H1 (cell line): ENCODE measurements around the gene PAX7. TPM values are rescaled to one million over a fixed set of nuclear protein-coding genes. Genes with fewer than 3 reads are reported as not detected.

Source experiments
- CTCF ChIA-PET: fragments of 300-600 bp; sonication (Branson Sonifier 250); formaldehyde crosslinking; loops from one replicate; lab custom pipeline; 2021; ENCODE audit not compliant: partially characterized antibody; lab: Charles Lee
- POLR2A ChIA-PET: fragments of 300-600 bp; sonication (Branson Sonifier 250); formaldehyde crosslinking; loops from one replicate; lab custom pipeline; 2021; ENCODE audit warnings: inconsistent platforms; ENCODE audit not compliant: partially characterized antibody; lab: Charles Lee
- DNase-seq, 2 experiments: peaks; one replicate each; pipeline versions ENCODE4 v3.0.0 to v3.0.0-alpha.2; 2010 to 2022; ENCODE audit warnings: low spot score in 2 of 2, low read depth in 1 of 2, mixed read lengths in 1 of 2
- FAIRE-seq: peaks from 2 replicates; lab custom pipeline; 2011; peaks lifted over from hg19 to GRCh38; lab: Jason Lieb, UNC
- H2AFZ ChIP-seq: 2 replicates; pipeline ENCODE4 v1.8.1; 2012; ENCODE audit warnings: low read length, inconsistent platforms
- H2AK5ac ChIP-seq: 2 replicates; pipeline ENCODE4 v1.6.1; 2013; ENCODE audit warnings: low read depth, low read length
- H2BK120ac ChIP-seq: replicated peaks from 2 replicates; pipeline ENCODE3; 2013; ENCODE audit warnings: low read depth, low read length, inconsistent platforms
- H2BK12ac ChIP-seq: 2 replicates; pipeline ENCODE4 v1.6.1; 2013; ENCODE audit warnings: low read depth, low read length
- H2BK15ac ChIP-seq: 2 replicates; pipeline ENCODE4 v1.6.1; 2013; ENCODE audit warnings: low read length
- H2BK20ac ChIP-seq: 2 replicates; pipeline ENCODE4 v1.6.1; 2013; ENCODE audit warnings: low read length
- H2BK5ac ChIP-seq: 2 replicates; pipeline ENCODE4 v1.6.1; 2013; ENCODE audit warnings: low read depth, low read length
- H3K14ac ChIP-seq: 2 replicates; pipeline ENCODE4 v1.6.1; 2013; ENCODE audit warnings: inconsistent platforms; ENCODE audit not compliant: insufficient read length
- H3K18ac ChIP-seq: 2 replicates; pipeline ENCODE4 v1.6.1; 2013; ENCODE audit warnings: low read length; ENCODE audit errors: extremely low read depth
- H3K23ac ChIP-seq: 2 replicates; pipeline ENCODE4 v1.6.1; 2013; ENCODE audit warnings: inconsistent platforms; ENCODE audit not compliant: insufficient read length
- H3K23me2 ChIP-seq: 2 replicates; pipeline ENCODE4 v1.6.1; 2013; ENCODE audit warnings: low read depth, low read length
- H3K27ac ChIP-seq: 2 replicates; pipeline ENCODE4 v1.6.1; 2011; ENCODE audit warnings: low read depth, low read length, inconsistent platforms
- H3K27me3 ChIP-seq, 4 experiments: replicated peaks in 1 of 4; 1 replicate in 1 of 4; 2 replicates in 3 of 4; pipeline versions ENCODE4 v1.6.1 to v1.8.1; 2011 to 2013; ENCODE audit warnings: low read length in 3 of 4, mild to moderate bottlenecking in 3 of 4, inconsistent platforms in 2 of 4, mixed read lengths in 2 of 4, moderate library complexity in 1 of 4; ENCODE audit not compliant: control insufficient read depth in 3 of 4, insufficient read depth in 3 of 4; ENCODE audit errors: extremely low read depth in 1 of 4
- H3K36me3 ChIP-seq, 4 experiments: 2 replicates each; pipeline versions ENCODE4 v1.6.1 to v1.8.1; 2011 to 2013; ENCODE audit warnings: mild to moderate bottlenecking in 4 of 4, low read length in 3 of 4, moderate library complexity in 2 of 4, control low read depth in 1 of 4, inconsistent platforms in 1 of 4; ENCODE audit not compliant: insufficient read depth in 4 of 4, control insufficient read depth in 2 of 4
- H3K4ac ChIP-seq: replicated peaks from 2 replicates; pipeline ENCODE3; 2013; ENCODE audit warnings: low read length, low read depth, mixed read lengths, inconsistent platforms; ENCODE audit not compliant: insufficient read length
- H3K4me1 ChIP-seq, 4 experiments: replicated peaks in 1 of 4; 1 replicate in 1 of 4; 2 replicates in 3 of 4; pipeline versions ENCODE4 v1.6.1 to v1.8.1; 2011 to 2013; ENCODE audit warnings: low read length in 3 of 4, inconsistent platforms in 2 of 4, mixed read lengths in 1 of 4; ENCODE audit not compliant: insufficient read depth in 4 of 4, control insufficient read depth in 3 of 4
- H3K4me2 ChIP-seq, 2 experiments: 2 replicates each; pipeline versions ENCODE4 v1.6.1 to v1.8.1; 2011 to 2013; ENCODE audit warnings: low read depth in 2 of 2, low read length in 2 of 2, control low read depth in 1 of 2, inconsistent platforms in 1 of 2, mild to moderate bottlenecking in 1 of 2; ENCODE audit not compliant: insufficient read depth in 1 of 2
- H3K4me3 ChIP-seq, 4 experiments: fragments of 200-600, 300-600 bp in 1 of 4; sonication (generic), shearing (Covaris generic), sonication (Bioruptor Twin) in 1 of 4; 2 replicates each; pipeline versions ENCODE4 v1.5.1 to v1.8.1; 2011 to 2016; ENCODE audit warnings: low read length in 4 of 4, low read depth in 3 of 4, control low read depth in 2 of 4, inconsistent platforms in 2 of 4, mild to moderate bottlenecking in 2 of 4, mixed read lengths in 1 of 4, moderate library complexity in 1 of 4; ENCODE audit not compliant: insufficient read depth in 2 of 4; ENCODE audit errors: extremely low read depth in 1 of 4
- H3K56ac ChIP-seq: replicated peaks from 2 replicates; pipeline ENCODE3; 2013; ENCODE audit warnings: low read depth, mild to moderate bottlenecking, mixed read lengths, low read length, inconsistent platforms; ENCODE audit not compliant: insufficient read length
- H3K79me1 ChIP-seq: 2 replicates; pipeline ENCODE4 v1.6.1; 2013; ENCODE audit warnings: low read depth, low read length, control low read depth
- H3K79me2 ChIP-seq, 2 experiments: 2 replicates each; pipeline versions ENCODE4 v1.6.1 to v1.8.1; 2012 to 2013; ENCODE audit warnings: low read length in 2 of 2, mild to moderate bottlenecking in 2 of 2, inconsistent platforms in 1 of 2; ENCODE audit not compliant: insufficient read depth in 2 of 2, control insufficient read depth in 1 of 2
- H3K9ac ChIP-seq, 4 experiments: replicated peaks in 1 of 4; 1 replicate in 1 of 4; 2 replicates in 3 of 4; pipeline versions ENCODE4 v1.6.1 to v1.8.1; 2011 to 2013; ENCODE audit warnings: low read depth in 3 of 4, low read length in 3 of 4, control low read depth in 2 of 4, mild to moderate bottlenecking in 2 of 4, moderate library complexity in 2 of 4, inconsistent platforms in 1 of 4; ENCODE audit errors: extremely low read depth in 1 of 4
- H3K9me3 ChIP-seq, 2 experiments: 2 replicates each; pipeline versions ENCODE4 v1.6.1 to v1.8.1; 2012 to 2013; ENCODE audit warnings: mild to moderate bottlenecking in 2 of 2, moderate library complexity in 2 of 2, control low read depth in 1 of 2, inconsistent platforms in 1 of 2, low read depth in 1 of 2, low read length in 1 of 2, mixed read lengths in 1 of 2; ENCODE audit not compliant: insufficient read depth in 2 of 2
- H4K20me1 ChIP-seq, 2 experiments: replicated peaks in 1 of 2; 2 replicates each; pipeline versions ENCODE3 to v1.8.1; 2011 to 2013; ENCODE audit warnings: inconsistent platforms in 2 of 2, low read length in 2 of 2, mild to moderate bottlenecking in 1 of 2; ENCODE audit not compliant: insufficient read depth in 2 of 2, control insufficient read depth in 1 of 2
- H4K5ac ChIP-seq: 2 replicates; pipeline ENCODE4 v1.6.1; 2013; ENCODE audit warnings: low read length, low read depth, mixed read lengths, inconsistent platforms; ENCODE audit not compliant: insufficient read length
- H4K8ac ChIP-seq: 2 replicates; pipeline ENCODE4 v1.8.0; 2013; ENCODE audit warnings: mild to moderate bottlenecking, moderate library complexity, low read length, inconsistent platforms; ENCODE audit not compliant: insufficient read depth; ENCODE audit errors: extremely low read depth
- H4K91ac ChIP-seq: replicated peaks from 2 replicates; pipeline ENCODE3; 2013; ENCODE audit warnings: low read length, mixed read lengths, inconsistent platforms; ENCODE audit not compliant: insufficient read length
- EZH2 ChIP-seq: fragments of 200-600 bp; sonication (generic); IDR thresholded peaks from 2 replicates; pipeline ENCODE4 v1.7.1; 2012; ENCODE audit warnings: low read depth, mild to moderate bottlenecking, moderate library complexity, low read length, inconsistent platforms; ENCODE audit not compliant: severe bottlenecking
- TCF12 ChIP-seq: IDR thresholded peaks from 2 replicates; pipeline ENCODE4 v1.6.1; 2011; ENCODE audit warnings: low read depth, mild to moderate bottlenecking, low read length
- WGBS, 2 experiments: shearing (Covaris generic) in 1 of 2; methylation state at CpG; one replicate each; pipeline versions ENCODE4 v1.1.6 to v1.1.7; 2013 to 2015; ENCODE audit warnings: low lambda C conversion rate in 2 of 2, mixed read lengths in 2 of 2, inconsistent platforms in 1 of 2, low coverage in 1 of 2, missing lambda C conversion rate in 1 of 2; ENCODE audit not compliant: insufficient replicate concordance in 2 of 2, insufficient coverage in 1 of 2, insufficient read length in 1 of 2; ENCODE audit errors: extremely low coverage in 1 of 2, missing lambda C conversion rate in 1 of 2; 5-methylcytosine and 5-hydroxymethylcytosine counted together
- polyA plus RNA-seq, 7 experiments: library from polyadenylated mRNA; depleted of rRNA in 3 of 7; stranded (reverse) in 5 of 7; unstranded in 2 of 7; fragments of >200 nt in 5 of 7; fragments of 200-250 nt in 2 of 7; gene quantifications; 1 replicate in 5 of 7; 2 replicates in 1 of 7; 4 replicates in 1 of 7; pipeline versions ENCODE4 v1.2.1 to v1.2.3, GENCODE V29; 2011 to 2013; ENCODE audit warnings: missing spikeins in 2 of 7, mixed read lengths in 2 of 7
- total RNA-seq: library from RNA; stranded (reverse); fragmentation: NEBNext Ultra II Directional; extraction: Animal tissue kit (Norgen Biotek cat#: 25700); gene quantifications from 2 replicates; pipeline ENCODE4 v1.2.1, GENCODE V29; 2021

PAX7 gene
- total and polyA plus RNA-seq, 2 of the 8 experiments (the other 6 are each of a cell fraction or from before 2014, with no cell fraction given), result not detected

DNA sequence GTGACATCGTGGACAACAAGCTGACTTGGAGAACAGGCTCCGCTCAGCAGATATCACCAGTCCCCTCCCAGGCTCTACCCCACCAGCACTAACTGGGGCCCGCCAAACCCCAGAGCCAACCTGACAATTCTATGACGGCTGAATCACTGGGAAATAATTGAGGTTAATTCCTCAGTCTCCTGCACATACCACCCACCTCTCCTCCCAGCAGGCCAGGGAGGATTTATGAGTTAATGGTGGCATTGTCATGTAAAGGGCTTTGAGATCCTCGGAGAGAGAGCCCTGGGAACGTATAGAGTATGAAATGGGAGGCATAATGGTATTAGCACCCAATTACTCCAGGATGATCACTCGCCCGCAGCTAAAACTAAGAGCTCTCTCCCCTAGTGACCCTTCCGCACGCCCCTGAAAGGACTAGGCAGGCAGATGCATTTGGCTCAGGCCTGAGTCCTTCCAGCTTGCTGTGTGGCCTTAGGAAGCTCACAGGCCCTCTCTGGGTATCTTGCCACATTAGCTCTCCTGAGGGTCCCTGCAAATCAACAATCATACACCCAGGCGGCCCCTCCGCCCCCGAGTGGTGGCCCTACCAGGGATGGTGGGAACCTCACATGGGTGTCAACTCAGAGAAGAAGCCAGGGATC lies 27.3 kb upstream of the PAX7 start:
- DNase-seq, result no peak
- H2BK5ac ChIP-seq, result no peak overlapping the region
- POLR2A ChIA-PET, result interaction anchor here (0.7 to 0.9 kb wide), 2 partner anchors 31 to 76 kb away, joined by 4 read pairs; no protein-coding TSS in a partner anchor

More for the DNA sequence above, 27.3 kb upstream of the PAX7 start:
- Histone ChIP-seq H3K4me1 (peaks cover 0 to 12% (median 4%) of the 10 kb centered on the region in 4 experiments; a peak in 5 of 7 replicates), H2BK20ac (no peak overlapping the region; the same call in 1 of the 2 replicates), H3K14ac (no peak overlapping the region), H2BK12ac (0 out of 2 replicates have a peak overlapping the region, but pooled peaks have one; percentile 82), H3K56ac (no peak overlapping the region), H3K9me3 (no peaks in the 10 kb centered on the region), H2BK120ac (no peak overlapping the region), H3K27ac (no peak overlapping the region), H3K23ac (no peak overlapping the region), H4K91ac (no peak overlapping the region), H4K5ac (no peak overlapping the region), H3K79me1 (no peaks in the 10 kb centered on the region), H4K8ac (0 out of 2 replicates have a peak overlapping the region, but pooled peaks have one; percentile 20), H2BK15ac (no peak overlapping the region), H4K20me1 (no peaks in the 10 kb centered on the region), H3K27me3 (peaks cover 0 to 4% (median 0%) of the 10 kb centered on the region in 4 experiments; a peak in 3 of 7 replicates), H2AFZ (no peak overlapping the region), H3K4me3 (no peak overlapping the region), H3K9ac (no peak overlapping the region), H3K4me2 (peak overlapping the region in 1 of 2 experiments; percentile 10; a peak in 2 of 4 replicates), H3K4ac (peak overlapping the region; percentile 45), H3K18ac (no peak overlapping the region; the same call in 1 of the 2 replicates), H3K36me3 (no peaks in the 10 kb centered on the region), H3K23me2 (no peaks in the 10 kb centered on the region; the same call in 1 of the 2 replicates), H3K79me2 (no peaks in the 10 kb centered on the region), H2AK5ac (no peak overlapping the region)
- TF ChIP-seq EZH2, result peak; percentile 25
- TF ChIP-seq TCF12, result no peak
- WGBS, 2 experiments, result 61% methylated on average over 12 of the region's 13 CpGs; no CpG with 5 or more reads in 1 of the 2 experiments
- no peak for FAIRE-seq
- CTCF ChIA-PET, result interaction anchor here (0.8 to 2.2 kb wide), 19 partner anchors 9 to 281 kb away, joined by 3 to 21 read pairs (median 4); partner anchors contain the start of gene PAX7
